Eye (tissue), 1 donor: ENCODE data around the gene GTF2IRD1.
"Not testable (repeated sequence)": the region's sequence is repeated elsewhere in the genome, so short reads cannot be mapped to it uniquely, and the experiment has no call there.

Source experiments
- DNase-seq: peaks from one replicate; pipeline ENCODE4 v3.0.0-alpha.2; 2015

GTF2IRD1 gene

DNA sequence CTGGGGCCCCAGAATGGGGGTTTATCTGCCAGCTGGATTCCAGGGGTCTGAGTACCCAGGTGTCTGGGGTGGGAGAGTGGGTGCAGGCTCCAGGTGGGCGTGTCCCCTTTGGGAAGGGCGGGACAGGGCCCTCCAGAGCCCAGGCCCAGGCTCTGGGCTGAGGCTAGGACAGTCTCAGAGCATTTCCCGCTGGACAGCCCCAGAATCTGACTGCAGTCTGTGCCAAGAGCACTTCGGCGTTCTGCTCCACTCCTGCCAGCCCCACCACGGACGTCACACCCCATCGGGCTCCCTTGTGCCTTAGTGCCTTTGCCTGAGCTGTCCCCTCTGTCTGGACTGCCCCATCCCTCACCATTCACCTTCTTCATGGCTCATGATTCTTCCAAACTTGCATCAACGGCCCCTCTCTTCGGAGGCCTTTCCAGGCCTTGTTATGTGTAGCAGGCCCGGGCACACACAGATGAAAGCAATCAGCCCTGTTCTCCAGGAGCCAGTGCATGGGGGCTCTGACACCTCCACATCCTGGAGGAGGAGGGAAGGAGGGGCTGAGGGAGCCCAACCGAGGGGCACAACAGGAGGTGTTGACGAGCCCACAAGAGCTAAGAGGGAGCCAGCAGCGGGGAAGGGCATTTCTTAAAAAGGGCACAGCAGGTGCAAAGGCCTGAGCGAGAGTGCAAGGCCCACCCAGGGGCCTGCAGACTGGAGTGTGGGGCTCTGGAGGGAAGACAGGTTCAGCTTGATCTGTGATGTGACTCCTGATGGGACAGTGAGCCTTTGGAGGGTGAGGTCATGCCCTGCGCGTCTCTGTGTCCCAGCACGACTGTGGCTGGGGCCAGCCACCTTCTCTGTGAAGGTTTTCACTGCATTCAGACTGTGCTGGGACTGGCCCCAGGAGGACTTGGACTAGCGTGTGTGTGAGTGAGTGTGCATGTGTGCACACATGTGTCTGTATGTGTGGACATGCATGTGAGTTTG, 41.7 kb downstream of the GTF2IRD1 start:
- no peak for DNase-seq

DNA sequence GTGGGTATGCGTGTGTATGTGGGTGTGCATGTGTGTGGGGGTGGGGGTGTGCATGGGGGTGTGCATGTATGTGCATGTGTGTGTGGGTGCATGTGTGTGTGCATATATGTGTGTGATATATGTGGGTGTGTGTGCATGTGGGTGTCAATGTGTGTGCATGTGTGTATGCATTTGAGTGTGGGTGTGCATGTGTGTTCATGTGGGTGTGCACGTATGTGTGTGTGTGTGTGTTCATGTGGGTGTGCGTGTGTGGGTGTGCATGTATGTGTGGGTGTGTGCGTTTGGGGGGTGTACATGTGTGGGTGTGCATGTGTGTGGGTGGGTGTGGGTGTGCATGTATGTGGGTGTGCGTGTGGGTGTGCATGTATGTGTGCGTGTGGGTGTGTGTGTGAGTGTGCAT, 42.6 kb downstream of the GTF2IRD1 start:
- DNase-seq, result no peak

DNA sequence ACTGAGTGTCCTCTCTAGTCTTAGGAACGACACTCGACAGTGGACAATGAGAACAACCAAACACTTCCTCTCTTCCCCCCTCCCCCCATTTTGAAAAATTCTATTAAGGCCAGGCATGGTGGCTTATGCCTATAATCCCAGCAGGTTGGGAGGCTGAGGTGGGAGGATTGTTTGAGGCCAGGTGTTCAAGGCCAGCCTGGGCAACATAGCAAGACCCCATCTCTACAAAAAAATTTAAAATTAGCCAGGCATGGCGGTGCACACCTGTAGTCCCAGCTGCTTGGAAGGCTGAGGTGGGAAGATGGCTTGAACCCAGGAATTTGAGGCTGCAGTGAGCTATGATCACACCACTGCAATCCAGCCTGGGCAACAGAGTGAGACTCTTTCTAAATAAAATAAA, 43.1 kb downstream of the GTF2IRD1 start:
- not testable (repeated sequence) for DNase-seq

DNA sequence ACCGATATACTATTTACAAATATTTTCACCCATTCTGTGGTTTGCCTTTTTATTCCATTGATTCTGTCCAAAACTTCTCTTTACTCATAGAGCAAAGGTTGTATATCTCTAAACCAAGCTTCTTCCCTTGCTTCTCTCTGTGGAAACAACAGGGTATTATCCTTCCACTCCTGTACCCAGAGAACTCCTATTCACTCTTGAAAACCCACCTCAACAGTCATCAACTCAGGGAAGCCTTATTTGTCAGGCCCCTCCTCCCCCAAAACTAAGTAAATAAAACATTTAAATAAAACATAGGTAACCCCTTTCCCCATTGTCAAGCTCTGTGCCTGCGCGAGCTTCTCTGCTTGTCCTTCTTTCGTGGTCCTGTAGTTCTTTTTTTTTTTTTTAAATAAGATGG, 44.6 kb downstream of the GTF2IRD1 start:
- DNase-seq, result no peak

DNA sequence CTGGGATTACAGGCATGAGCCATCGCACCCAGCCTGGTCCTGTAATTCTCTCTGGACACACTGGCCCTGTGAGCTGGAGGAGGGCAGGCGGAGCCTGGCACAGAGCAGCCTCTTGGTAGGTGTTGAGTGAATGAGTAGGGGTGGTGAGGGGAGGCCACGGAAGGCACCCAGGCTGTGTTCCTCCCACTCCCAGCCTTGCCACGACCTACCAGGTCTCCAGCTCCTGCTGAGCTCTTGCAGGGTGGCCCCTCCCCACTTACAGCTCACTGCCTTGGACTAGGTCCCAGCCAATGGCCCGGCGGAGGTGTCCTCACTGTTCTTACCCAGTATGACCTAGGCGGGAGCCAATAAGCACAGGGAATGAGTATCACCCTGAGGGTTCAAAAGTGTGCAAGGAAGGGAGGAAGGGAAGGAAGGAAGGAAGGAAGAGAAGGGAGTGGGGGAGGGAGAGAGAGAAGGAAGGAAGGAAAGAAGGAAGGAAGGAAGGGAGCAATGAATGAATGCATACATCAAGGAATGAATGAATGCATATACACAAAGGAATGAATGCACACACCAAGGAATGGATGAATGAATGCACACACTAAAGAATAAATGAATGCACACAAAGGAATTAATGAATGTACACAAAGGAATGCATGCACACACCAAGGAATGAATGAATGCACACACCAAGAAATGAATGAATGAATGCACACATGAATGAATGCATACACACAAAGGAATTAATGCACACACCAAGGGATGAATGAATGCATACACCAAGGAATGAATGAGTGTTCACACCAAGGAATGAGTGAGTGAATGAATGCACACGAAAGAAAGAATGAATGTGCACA, 45.5 kb downstream of the GTF2IRD1 start:
- no peak for DNase-seq

DNA sequence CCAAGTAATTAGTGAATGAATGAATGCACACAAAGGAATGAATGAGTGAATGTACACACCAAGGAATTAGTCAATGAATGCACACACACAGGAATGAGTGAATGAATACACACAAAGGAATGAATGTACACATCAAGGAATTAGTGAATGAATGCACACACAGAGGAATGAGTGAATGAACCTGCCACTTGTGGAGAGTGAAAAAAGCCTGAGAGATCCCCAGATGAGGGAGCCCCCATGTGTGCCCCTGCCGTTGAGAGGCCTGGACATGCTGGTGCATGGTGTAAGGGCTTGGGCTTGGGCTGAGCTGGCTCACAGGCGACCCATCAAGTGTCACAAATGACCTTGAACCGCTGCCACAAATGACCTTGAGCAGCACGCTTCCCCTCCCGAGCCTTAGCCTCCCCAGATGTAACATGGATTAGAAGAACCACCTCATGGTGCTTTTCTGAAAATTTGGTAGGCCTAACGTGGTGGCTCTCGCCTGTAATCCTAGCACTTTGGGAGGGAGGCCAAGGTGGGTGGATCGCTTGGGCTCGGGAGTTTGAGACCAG, 46.2 kb downstream of the GTF2IRD1 start:
- DNase-seq, result no peak

DNA sequence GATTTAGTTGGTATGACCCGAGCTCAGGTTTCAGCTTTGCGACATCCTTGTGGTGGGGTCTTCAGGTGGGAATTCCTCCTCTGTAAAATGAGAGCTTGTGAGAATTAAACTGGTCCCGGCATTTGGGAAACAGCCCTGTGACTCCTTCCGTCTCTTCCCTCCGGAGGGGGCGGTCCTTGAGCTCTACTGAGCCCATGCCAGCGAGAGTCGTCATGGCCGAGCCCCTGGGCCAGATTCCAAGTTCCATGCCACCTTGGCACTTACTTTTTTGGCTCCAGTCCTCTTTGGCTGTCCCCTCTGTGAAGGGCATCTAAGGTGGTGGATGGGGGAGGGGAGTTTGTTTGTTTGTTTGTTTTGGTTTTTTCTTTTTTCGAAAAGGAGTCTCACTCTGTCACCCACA, 47.6 kb downstream of the GTF2IRD1 start:
- DNase-seq, result no peak

DNA sequence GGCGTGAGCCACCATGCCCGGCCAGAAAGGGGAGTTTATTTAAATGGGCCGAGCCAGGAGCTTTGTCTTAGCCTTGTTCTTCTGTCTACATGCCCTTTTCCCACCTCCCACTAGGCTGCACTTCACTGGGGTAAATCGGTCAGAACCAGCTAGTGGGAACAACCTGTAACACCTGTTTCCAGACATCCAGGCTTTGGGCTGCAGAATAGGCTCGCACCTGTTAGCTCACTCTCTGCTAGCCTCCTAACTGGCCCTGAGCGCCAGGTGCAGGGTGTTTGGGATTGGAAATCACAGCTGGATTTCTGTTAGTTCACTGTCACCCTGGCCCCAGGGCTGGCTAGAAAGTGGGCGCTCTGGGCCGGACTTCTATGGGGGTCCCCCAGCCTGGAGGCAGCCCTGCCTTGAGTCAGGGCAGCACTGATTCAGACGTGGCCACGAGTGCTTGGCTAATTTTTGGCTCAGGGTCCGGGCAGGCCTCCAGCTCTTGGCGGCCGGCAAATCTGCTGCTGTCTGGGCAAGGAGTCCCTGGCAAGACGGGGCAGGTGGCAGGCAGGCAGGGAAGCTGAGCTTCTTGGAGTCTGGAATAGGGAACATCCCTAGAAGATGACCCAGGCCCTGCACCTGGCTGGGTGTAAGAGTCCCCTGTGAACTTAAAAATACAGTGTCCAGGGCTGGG, 48.6 kb downstream of the GTF2IRD1 start:
- DNase-seq, result no peak

DNA sequence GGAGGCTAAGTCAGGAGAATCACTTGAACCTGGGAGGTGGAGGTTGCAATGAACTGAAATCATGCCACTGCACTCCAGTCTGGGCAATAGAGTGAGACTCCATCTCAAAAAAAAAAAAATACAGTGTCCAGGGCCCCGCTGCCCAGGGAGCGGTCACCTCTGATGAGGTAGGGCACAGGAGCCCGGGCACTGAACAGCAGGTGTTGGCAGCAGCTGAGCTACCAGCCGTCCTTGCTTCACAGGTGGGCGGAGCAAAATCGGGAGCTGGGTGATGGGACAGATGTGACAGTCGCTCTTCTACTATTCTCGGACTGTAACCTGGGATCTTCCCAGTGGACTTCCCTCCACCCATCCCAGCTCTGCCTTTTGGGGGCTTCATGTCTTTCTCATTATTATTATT, 49.4 kb downstream of the GTF2IRD1 start:
- no peak for DNase-seq

DNA sequence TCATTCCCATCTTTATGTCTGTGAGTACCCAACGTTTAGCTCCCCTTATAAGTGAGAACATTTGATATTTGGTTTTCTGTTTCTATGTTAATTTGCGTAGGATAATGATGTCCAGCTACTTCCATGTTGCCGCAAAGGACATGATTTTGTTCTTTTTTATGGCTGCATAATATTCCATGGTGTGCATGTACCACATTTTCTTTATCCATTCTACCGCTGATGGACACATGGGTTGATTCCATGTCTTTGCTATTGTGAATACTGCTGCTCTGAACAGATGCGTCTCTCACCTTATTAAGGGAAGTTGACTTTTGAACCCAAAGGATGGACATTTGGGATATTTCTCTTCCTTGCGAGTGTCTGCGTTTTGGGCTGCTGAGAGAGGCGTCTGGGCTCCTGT, 50.2 kb downstream of the GTF2IRD1 start:
- DNase-seq, result no peak

DNA sequence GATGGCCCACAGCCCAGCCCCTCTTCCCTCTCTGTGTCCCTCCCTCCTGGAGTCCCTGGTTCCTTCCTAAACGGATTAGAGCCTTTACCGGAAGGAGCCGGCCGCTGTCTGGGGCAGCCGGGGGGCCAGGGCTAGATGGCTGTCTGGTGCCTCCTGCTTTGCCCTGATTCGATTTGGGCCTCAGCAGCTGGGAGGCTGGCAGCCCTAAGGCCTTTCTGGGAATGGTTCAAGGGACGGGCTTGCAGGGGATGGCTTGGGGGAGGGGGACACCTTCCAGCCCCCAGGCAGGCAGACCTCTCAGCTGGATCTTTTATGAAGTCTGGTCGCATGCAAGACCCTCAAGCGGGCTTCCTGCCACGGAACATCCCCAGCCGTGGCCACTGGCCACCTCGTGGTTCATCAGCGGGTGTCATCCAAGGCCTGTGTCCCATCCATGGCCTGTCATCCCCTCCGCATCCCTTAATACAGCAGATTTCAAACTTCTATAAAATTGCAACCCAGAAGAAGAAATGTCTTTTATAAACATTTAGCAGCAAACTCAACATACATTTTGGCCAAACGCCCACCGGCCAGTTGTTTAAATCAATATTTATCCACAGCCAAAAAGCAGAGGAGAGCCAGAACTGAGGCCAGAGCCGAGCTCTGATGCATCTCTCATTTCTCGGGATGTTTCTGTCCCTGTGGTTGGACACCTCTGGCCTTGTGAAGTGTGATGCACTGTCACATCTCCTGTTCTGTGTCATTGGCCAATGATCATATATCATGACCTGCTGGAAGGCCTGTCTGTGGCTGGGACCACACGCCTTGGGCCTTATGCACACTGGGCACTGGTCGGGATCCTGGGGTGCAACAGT, 52.0 kb downstream of the GTF2IRD1 start:
- DNase-seq, result peak; percentile 48

DNA sequence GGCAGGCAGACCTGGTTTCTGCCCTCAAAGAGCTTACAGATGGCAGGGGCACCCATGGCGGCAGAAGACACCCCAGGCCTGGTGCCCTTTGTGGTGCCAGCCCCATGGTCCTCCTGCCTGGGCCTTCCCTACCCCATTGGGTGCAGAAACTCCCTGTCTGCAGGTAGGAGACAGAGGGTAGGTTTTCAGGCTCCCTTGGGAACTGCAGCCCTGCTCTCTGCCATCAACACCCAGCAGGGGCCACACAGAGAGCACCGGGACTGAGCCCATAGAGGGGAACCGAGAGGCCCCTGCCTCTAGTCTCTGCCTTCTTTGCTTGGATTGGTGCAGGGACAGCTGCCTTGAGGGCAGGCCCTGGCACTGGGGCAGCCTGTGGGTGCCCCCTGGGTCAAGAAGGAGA, 52.6 kb downstream of the GTF2IRD1 start:
- no peak for DNase-seq

DNA sequence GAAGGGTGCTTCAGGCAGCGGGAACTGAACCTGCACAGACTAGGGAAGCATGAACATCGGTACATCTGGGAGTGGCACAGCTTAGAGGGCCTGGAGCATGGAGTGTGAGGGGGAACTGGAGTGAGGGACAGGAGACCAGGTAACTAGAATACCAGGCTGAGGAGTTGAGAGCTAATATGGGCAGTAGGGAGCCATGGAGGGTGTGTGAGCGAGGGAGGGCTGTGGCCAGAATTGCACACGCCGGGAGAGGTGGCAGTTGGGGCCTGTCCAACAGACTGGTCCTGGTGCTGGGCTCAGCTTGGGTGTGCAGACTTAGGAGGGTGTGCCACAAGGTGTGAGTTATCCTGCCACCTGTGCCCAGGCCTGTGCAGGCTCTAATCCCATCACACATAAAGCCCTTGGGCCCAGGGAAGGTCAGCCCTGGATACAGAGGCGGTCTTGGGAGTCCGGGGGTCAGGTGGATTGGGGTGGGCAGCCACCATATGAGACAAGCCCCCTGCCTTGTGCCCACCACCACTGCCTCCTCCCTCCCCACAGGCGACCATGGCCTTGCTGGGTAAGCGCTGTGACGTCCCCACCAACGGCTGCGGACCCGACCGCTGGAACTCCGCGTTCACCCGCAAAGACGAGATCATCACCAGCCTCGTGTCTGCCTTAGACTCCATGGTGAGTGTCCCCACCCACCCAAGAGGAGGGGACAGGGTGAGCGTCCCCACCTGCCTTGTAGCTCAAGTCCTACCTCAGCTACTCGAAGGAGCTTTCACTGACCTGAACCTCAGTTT, 54.0 kb downstream of the GTF2IRD1 start:
- DNase-seq, result no peak

DNA sequence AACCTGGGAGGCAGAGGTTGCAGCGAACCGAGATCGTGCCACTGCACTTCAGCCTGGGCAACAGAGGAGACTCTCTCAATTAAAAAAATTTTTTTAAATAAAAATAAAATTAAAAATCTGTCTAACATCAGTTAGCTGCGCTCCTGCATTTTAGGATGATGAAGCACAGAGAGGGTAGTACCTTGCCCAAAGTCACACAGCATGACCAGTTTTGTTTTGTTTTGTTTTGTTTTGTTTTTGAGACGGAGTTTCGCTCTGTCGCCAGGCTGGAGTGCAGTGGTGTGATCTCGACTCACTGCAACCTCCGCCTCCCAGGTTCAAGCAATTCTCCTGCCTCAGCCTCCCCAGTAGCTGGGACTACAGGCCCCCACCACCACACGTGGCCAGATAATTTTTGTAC, 55.7 kb downstream of the GTF2IRD1 start:
- DNase-seq, result not testable (repeated sequence)

DNA sequence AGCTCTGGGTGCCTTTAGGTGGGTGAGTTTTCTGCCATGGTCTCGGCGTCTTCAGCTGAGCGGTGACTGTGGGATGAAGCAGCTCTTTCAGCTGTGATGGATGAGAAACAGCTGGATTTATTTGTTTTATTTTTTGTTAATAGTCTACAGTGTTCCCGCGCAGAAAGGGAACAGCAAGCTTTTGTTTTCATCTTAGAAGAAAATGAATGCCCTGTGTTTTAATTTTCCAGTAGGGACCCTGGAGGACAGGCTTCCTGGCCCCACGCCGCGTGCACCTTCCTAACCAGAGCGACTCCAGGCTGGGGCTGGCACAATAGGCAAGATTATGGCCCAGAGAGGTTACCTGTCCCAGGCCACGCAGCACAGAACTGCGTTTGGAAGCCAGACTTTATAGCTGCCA, 57.6 kb downstream of the GTF2IRD1 start:
- DNase-seq, result no peak

DNA sequence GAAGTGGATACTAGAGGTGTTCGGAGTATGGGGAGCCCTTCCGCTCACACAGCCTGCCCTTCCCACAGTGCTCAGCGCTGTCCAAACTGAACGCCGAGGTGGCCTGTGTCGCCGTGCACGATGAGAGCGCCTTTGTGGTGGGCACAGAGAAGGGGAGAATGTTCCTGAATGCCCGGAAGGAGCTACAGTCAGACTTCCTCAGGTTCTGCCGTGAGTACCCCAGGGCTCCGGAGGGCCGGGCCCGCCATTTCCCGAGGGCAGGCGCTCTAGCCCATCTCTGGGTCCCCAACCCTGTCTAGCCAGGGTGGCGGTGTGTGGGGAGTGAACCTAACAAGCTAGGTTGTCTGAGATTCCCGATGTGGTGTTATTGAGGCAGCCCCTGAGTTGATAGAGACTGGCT, 59.1 kb downstream of the GTF2IRD1 start:
- no peak for DNase-seq

DNA sequence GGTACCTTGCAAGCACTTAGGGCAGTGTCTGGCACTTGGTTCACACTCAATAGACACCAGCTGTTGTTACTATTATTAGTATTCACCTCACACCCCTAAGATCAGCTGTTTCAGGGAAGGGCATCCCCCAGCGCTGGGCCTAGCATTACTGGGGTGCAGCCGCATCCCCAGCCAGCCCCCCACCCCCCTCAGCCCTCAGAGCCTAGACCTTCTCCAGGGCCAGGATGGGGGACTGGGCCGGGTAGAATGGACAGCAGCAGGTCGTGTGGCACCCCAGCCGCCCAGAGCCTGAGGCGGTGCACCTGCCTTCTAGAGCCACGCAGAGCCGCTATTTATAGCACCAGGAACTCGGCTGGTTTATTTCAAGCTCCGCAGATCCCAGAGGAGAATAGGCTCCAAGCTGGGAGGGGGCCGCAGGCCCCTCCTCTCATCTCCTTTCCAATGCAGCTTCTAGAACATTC, 60.5 kb downstream of the GTF2IRD1 start:
- no peak for DNase-seq

DNA sequence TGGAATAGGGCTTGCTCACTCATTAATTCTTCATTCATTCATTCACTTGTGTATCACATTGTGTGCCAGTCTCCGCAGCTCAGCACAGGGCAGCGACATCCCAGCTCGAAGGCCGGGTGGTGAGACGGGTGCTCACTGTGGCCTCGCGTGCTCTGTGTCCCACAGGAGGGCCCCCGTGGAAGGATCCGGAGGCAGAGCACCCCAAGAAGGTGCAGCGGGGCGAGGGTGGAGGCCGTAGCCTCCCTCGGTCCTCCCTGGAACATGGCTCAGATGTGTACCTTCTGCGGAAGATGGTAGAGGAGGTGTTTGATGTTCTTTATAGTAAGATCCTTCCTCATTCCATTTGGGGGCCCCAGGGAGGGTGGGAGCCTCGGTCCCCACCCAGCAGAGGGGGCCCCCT, 61.6 kb downstream of the GTF2IRD1 start:
- DNase-seq, result no peak

DNA sequence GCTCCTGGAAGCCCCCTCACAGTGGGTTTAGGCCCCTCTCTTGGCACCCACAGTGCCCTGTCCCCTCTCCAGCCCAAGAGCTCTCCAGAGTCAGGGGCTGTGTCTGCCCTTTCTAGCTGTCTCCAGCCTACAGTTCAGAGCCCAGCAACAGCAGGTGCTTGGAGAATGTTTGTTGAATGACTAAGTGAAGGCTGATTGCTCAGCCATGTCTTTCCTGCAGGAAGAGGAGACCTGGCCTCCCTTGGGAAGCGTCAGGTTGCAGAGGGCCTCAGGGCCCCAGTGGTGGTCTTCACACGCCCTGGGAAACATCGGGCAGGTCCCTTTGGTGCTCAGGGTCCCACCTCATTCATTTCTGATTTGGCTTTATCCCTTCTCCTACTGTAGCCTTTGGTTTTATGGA, 62.5 kb downstream of the GTF2IRD1 start:
- DNase-seq, result no peak

DNA sequence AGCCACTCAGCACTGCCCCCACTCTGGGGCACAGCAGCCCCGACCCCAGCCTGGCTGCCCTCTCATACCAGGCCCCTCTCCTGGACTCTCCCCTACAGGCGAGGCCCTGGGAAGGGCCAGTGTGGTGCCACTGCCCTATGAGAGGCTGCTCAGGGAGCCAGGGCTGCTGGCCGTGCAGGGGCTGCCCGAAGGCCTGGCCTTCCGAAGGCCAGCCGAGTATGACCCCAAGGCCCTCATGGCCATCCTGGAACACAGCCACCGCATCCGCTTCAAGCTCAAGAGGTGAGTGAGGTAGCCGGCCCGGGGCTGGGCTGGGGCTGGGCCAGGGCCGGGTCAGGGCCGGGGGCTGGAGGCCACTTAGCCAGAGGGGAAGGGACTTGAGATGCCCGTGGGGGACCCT, 64.3 kb downstream of the GTF2IRD1 start:
- DNase-seq, result no peak

DNA sequence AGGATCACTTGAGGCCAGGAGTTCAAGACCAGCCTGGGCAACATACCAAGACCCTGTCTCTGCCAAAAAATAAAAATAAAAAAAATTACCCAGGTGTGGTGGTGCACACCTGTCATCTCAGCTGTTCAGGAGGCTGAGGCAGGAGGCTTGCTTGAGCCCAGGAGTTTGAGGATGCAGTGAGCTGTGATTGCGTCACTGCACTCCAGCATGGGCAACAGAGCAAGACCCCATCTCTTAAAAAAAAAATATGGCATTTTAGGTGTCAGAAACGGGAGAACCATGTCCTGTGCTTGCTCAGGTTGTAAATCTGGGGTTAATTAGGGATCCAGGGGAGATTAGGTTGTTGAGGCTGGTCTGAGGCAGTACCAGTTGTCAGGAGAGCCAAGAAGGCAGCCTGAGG, 64.9 kb downstream of the GTF2IRD1 start:
- no peak for DNase-seq
